Epithelial cell of proximal tubule (primary cell): ENCODE data around the gene RAB5B. TPM values are rescaled to one million over a fixed set of nuclear protein-coding genes. Genes with fewer than 3 reads are reported as not detected.
"Not testable (repeated sequence)": the region's sequence is repeated elsewhere in the genome, so short reads cannot be mapped to it uniquely, and the experiment has no call there.

Experiments used
- DNase-seq: peaks from one replicate; pipeline ENCODE4 v3.0.0-alpha.2; 2011; ENCODE audit warnings: low read depth
- H3K4me3 ChIP-seq: 2 replicates; pipeline ENCODE4 v1.5.1; 2011; ENCODE audit warnings: low read depth, mild to moderate bottlenecking, low read length
- CTCF ChIP-seq: conservative IDR thresholded peaks from 2 replicates; pipeline ENCODE4 v1.5.1; 2012; ENCODE audit warnings: low read depth, mild to moderate bottlenecking, low read length
- total RNA-seq: library from RNA; depleted of rRNA; stranded (reverse); fragments of >200 nt; gene quantifications from 2 replicates; pipeline ENCODE4 v1.2.3, GENCODE V29; 2015

Gene RAB5B
- total RNA-seq, 1 donor from 2014 or later: 61.5 TPM

- H3K4me3 ChIP-seq: peak overlapping the region; percentile 83
- no peak for DNase-seq
- peak; percentile 87 for TF ChIP-seq CTCF
Measured at GRCh38 chr12:55996201-55996714, 22.4 kb downstream of the RAB5B start.

GRCh38 chr12:55996715-55997534 is 23.0 kb downstream of the RAB5B start, which contains the start of gene SUOX:
Gene SUOX, plus strand, starts transcription at chr12:55997276. Its CDS starts 4,946 bp downstream, at chr12:56002222.
- peak; percentile 74 for DNase-seq
- no peak for TF ChIP-seq CTCF
- H3K4me3 ChIP-seq: peak within 1 kb of the TSS; percentile 83

GRCh38 chr12:55997535-55997859 is 23.6 kb downstream of the RAB5B start:
- no peak for TF ChIP-seq CTCF
- DNase-seq: no peak
- H3K4me3 ChIP-seq: peak overlapping the region; percentile 83

- not testable (repeated sequence) for H3K4me3 ChIP-seq, DNase-seq
Measured at GRCh38 chr12:55999522-55999921, 25.6 kb downstream of the RAB5B start.

GRCh38 chr12:55999999-56000540 is 26.2 kb downstream of the RAB5B start:
- not testable (repeated sequence) for DNase-seq, H3K4me3 ChIP-seq

GRCh38 chr12:56001487-56002100 is 27.7 kb downstream of the RAB5B start:
- no peak for DNase-seq
- peak overlapping the region; percentile 4 for H3K4me3 ChIP-seq
- no peak for TF ChIP-seq CTCF

- not testable (repeated sequence) for H3K4me3 ChIP-seq
Measured at GRCh38 chr12:56003376-56003775, 29.5 kb downstream of the RAB5B start.

GRCh38 chr12:56004211-56004610 is 30.3 kb downstream of the RAB5B start:
- DNase-seq: no peak
- no peak overlapping the region for H3K4me3 ChIP-seq
- no peak for TF ChIP-seq CTCF

More at GRCh38 chr12:56003376-56003775, 29.5 kb downstream of the RAB5B start:
- not testable (repeated sequence) for DNase-seq
